AG04449 (cell line): ENCODE data around the gene SLC32A1.

Experiments
- CTCF ChIA-PET: fragments of 350-600 bp; formaldehyde crosslinking; extraction: SDS; loops from one replicate; lab custom pipeline; 2021; ENCODE audit warnings: antibody characterized with exemption; lab: Yijun Ruan, JAX
- POLR2A ChIA-PET: fragments of 400-600, 350-600 bp; formaldehyde crosslinking; extraction: SDS; loops from one replicate; lab custom pipeline; 2020; ENCODE audit warnings: antibody characterized with exemption, inconsistent platforms; lab: Yijun Ruan, JAX
- DNase-seq: peaks from one replicate; pipeline ENCODE4 v3.0.0-alpha.2; 2010; ENCODE audit warnings: low read depth, low spot score
- H3K4me3 ChIP-seq: 2 replicates; pipeline ENCODE4 v1.5.1; 2011; ENCODE audit warnings: low read depth, mild to moderate bottlenecking, control low read depth, low read length
- CTCF ChIP-seq: IDR thresholded peaks from one replicate; pipeline ENCODE4 v1.5.1; 2011; ENCODE audit warnings: mild to moderate bottlenecking, moderate library complexity, low read length, control low read depth, inconsistent platforms; ENCODE audit not compliant: insufficient read depth; ENCODE audit errors: missing control alignments

The SLC32A1 gene

DNA sequence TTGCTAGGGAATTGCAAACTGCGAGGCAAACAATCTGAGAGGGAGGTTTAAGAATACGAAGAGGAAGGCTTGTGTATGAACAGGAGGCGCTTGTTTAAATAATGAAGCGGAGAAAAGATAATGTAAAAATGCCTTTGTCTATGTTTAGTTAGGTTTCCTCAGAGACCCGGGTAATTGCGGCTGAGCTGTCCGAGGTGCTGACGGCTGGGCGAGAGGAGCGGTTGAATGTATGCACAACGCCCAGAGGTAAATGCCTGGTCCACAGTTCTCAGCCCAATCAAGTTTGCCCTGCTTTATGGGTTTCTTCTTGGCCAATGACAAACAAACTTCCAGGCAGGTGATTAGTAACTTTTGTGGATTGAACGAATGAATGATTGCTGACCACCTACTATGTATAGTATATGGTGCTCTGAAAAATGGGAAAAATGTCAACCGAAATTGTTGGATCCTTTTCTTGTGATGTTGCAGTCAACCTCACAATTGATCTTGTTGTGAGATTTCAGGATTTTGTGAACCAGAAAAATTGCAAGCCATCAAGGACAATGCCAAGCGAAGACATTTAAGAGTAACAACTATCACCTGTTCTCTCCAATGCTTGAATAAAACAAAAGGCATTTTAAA lies 38.3 kb upstream of the SLC32A1 start:
- DNase-seq = no peak

GRCh38 chr20:38692436-38693411 lies 31.6 kb upstream of the SLC32A1 start:
- no peak for DNase-seq
- CTCF ChIA-PET = interaction anchor here (1.0 kb wide), 1 partner anchor 34 kb away, joined by 3 read pairs; no protein-coding TSS in a partner anchor
- no peak overlapping the region for H3K4me3 ChIP-seq
- no peak for TF ChIP-seq CTCF
- POLR2A ChIA-PET = no interaction called here

More for the DNA sequence above, 38.3 kb upstream of the SLC32A1 start:
- POLR2A ChIA-PET = no interaction called here
- CTCF ChIA-PET = interaction anchor here (0.7 kb wide), 1 partner anchor 47 kb away, joined by 3 read pairs; no protein-coding TSS in a partner anchor
- no peak overlapping the region for H3K4me3 ChIP-seq
- TF ChIP-seq CTCF = no peak

- no peak overlapping the region for H3K4me3 ChIP-seq
- ChIA-PET CTCF (no interaction called here), POLR2A (no interaction called here)
- DNase-seq = no peak
- TF ChIP-seq CTCF = no peak
These were observed 27.0 kb upstream of the SLC32A1 start for GRCh38 chr20:38697306-38697705.

DNA sequence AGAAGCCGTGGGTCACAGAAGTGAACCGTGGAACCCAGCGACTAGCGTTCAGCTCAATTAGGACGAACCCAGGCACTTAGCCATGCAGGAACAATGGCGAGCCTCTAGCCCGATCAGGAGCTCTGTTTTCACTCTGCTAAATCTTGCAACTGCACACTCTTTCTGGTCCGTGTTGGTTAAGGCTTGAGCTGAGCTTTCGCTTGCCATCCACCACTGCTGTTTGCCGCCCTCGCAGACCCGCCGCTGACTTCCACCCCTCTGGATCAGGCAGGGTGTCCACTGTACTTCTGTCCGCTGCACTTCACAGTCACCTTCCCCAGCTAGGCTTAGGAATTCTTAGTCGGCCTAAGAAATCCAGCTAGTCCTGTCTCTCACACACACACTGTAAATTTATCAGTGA lies 25.7 kb upstream of the SLC32A1 start:
- H3K4me3 ChIP-seq = no peak overlapping the region
- DNase-seq = no peak
- ChIA-PET POLR2A (no interaction called here), CTCF (no interaction called here)
- TF ChIP-seq CTCF = no peak

GRCh38 chr20:38700141-38700540 lies 24.1 kb upstream of the SLC32A1 start:
- H3K4me3 ChIP-seq = no peak overlapping the region
- no peak for TF ChIP-seq CTCF
- CTCF ChIA-PET = no interaction called here
- POLR2A ChIA-PET = no interaction called here
- no peak for DNase-seq

DNA sequence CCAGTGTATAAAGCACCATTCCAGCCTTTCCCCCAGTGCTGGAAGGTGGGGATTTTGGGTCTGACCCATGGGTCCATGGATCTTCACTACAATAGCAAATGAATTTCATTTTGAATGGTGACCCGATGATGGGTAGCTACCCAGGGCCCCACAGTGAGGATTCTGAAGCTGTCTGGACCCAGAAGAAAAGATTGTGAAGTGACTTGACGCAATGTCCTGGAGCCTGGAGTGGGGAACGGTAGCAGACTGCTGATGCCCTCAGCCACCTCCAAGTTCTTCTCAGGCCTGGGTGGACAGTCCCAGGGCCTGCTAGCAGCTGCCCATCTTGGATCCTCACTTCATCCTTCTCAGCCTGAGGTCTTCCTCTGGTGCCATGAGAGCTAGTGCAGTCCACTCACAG lies 23.4 kb upstream of the SLC32A1 start:
- no peak for DNase-seq
- H3K4me3 ChIP-seq = no peak overlapping the region
- POLR2A ChIA-PET = no interaction called here
- no peak for TF ChIP-seq CTCF
- CTCF ChIA-PET = no interaction called here
